Astrocyte (in vitro differentiated cells and primary cell): ENCODE results near the gene ASPRV1. TPM values are rescaled to one million over a fixed set of nuclear protein-coding genes. Genes with fewer than 3 reads are reported as not detected.

Source experiments
- DNase-seq: peaks from one replicate; pipeline ENCODE4 v3.0.0-alpha.2; 2010; ENCODE audit warnings: low read depth
- FAIRE-seq: peaks from 2 replicates; lab custom pipeline; 2011; peaks lifted over from hg19 to GRCh38; lab: Jason Lieb, UNC
- H2AFZ ChIP-seq: 2 replicates; pipeline ENCODE4 v1.6.0; 2012; ENCODE audit warnings: low read depth, low read length, inconsistent platforms
- H3K27ac ChIP-seq: 2 replicates; pipeline ENCODE4 v1.5.1; 2011; ENCODE audit warnings: low read depth, low read length, inconsistent platforms
- H3K27me3 ChIP-seq: 2 replicates; pipeline ENCODE4 v1.6.0; 2011; ENCODE audit warnings: low read length, inconsistent platforms; ENCODE audit not compliant: insufficient read depth
- H3K36me3 ChIP-seq: 2 replicates; pipeline ENCODE4 v1.5.1; 2011; ENCODE audit warnings: low read length, inconsistent platforms; ENCODE audit not compliant: insufficient read depth
- H3K4me1 ChIP-seq: 2 replicates; pipeline ENCODE4 v1.5.1; 2011; ENCODE audit warnings: low read length, inconsistent platforms; ENCODE audit not compliant: insufficient read depth
- H3K4me2 ChIP-seq: 2 replicates; pipeline ENCODE4 v1.6.0; 2012; ENCODE audit warnings: low read length, inconsistent platforms
- H3K4me3 ChIP-seq: 2 replicates; pipeline ENCODE4 v1.5.1; 2011; ENCODE audit warnings: low read depth, mild to moderate bottlenecking, low read length, inconsistent platforms; ENCODE audit not compliant: insufficient read depth
- H3K79me2 ChIP-seq: 2 replicates; pipeline ENCODE4 v1.6.0; 2012; ENCODE audit warnings: mild to moderate bottlenecking, low read length, inconsistent platforms; ENCODE audit not compliant: insufficient read depth
- H3K9ac ChIP-seq: 2 replicates; pipeline ENCODE4 v1.6.0; 2012; ENCODE audit warnings: mild to moderate bottlenecking, low read length, inconsistent platforms
- H3K9me3 ChIP-seq: 2 replicates; pipeline ENCODE4 v1.5.1; 2012; ENCODE audit warnings: low read depth, mild to moderate bottlenecking, low read length, inconsistent platforms; ENCODE audit not compliant: insufficient read depth
- H4K20me1 ChIP-seq: 2 replicates; pipeline ENCODE4 v1.6.0; 2012; ENCODE audit warnings: low read length, inconsistent platforms; ENCODE audit not compliant: insufficient read depth
- H3K27ac Mint-ChIP-seq: one replicate; pipeline ENCODE4 v1.8.0; 2021; ENCODE audit warnings: mild to moderate bottlenecking, mixed read lengths; ENCODE audit not compliant: unreplicated experiment
- H3K27me3 Mint-ChIP-seq: one replicate; pipeline ENCODE4 v1.8.0; 2021; ENCODE audit warnings: low read depth, mixed read lengths; ENCODE audit not compliant: unreplicated experiment
- H3K36me3 Mint-ChIP-seq: one replicate; pipeline ENCODE4 v1.8.0; 2021; ENCODE audit warnings: low read depth, mixed read lengths; ENCODE audit not compliant: unreplicated experiment
- H3K4me1 Mint-ChIP-seq: one replicate; pipeline ENCODE4 v1.8.0; 2021; ENCODE audit warnings: low read depth, mixed read lengths; ENCODE audit not compliant: unreplicated experiment
- H3K4me3 Mint-ChIP-seq: one replicate; pipeline ENCODE4 v1.8.0; 2021; ENCODE audit warnings: mild to moderate bottlenecking, moderate library complexity, mixed read lengths; ENCODE audit not compliant: unreplicated experiment
- H3K9me3 Mint-ChIP-seq: one replicate; pipeline ENCODE4 v1.8.0; 2021; ENCODE audit warnings: mild to moderate bottlenecking, mixed read lengths; ENCODE audit not compliant: unreplicated experiment
- EZH2 ChIP-seq: IDR thresholded peaks from 2 replicates; pipeline ENCODE4 v1.6.1; 2012; ENCODE audit warnings: mild to moderate bottlenecking, low read length, inconsistent platforms; ENCODE audit not compliant: insufficient read depth
- total RNA-seq: library from RNA; stranded (reverse); gene quantifications from 2 replicates; pipeline ENCODE4 v1.2.1, GENCODE V29; 2021
- TF ChIP-seq, protein P1 (sequence below): IDR thresholded peaks from 2 replicates; pipeline ENCODE4 v1.5.1; 2011; ENCODE audit warnings: low read depth, mild to moderate bottlenecking, inconsistent platforms, low read length, moderate library complexity; ENCODE audit not compliant: insufficient read depth

ASPRV1 gene
- total RNA-seq, 1 donor from 2014 or later = 0.23 TPM

DNA sequence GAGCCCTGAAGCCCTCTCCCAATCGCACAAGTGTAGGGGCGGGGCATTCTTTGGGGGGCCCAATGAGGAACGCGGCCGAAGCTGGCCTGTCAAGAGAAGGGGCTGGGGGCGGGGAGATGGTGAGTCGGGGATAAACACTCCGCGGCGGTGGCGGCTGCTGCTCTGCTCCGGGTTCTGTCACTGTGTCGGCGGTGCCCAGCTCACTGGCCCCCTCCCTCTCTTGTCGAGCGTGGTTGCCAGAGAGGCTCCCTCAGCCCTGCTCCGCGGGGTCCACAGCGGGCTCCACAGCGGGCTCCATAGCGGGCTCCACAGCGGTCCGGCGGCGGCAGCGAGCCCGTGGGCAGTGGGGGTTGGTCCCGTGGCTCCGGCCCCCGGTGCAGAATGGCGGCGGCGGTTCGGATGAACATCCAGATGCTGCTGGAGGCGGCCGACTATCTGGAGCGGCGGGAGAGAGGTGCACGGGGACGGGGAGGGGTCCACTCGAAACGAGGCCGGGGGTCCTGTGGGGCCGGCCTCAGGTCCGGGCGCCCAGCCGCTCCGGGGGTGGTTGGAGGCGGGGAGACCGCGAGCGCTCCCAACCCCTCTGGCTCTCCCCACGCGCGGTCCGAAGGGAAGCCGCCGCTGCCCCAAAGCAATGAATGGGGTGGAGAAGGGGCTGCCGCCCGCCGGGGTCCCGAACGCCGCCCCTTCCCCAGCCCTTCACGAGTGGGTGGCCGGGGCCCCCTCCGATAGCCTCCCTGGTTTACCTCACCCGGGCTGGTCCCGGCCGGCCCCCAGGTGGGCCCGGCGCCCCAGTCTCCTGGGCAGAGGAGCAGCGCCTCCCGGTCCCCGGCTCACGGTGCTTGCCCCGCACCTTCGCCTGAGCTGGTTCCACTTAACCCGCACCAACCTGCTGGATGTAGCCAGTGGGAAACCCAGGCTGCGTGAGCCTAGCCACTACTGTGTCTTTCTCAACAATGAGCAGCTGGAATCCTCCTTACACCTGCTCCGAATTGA, 46.2 kb downstream of the ASPRV1 start, which contains the start of gene MXD1:
Gene MXD1, plus strand, starts transcription at position 160 of the 996 bp plus-strand sequence. Its CDS starts 222 bp downstream, at position 382.
- TF ChIP-seq, protein P1, sequence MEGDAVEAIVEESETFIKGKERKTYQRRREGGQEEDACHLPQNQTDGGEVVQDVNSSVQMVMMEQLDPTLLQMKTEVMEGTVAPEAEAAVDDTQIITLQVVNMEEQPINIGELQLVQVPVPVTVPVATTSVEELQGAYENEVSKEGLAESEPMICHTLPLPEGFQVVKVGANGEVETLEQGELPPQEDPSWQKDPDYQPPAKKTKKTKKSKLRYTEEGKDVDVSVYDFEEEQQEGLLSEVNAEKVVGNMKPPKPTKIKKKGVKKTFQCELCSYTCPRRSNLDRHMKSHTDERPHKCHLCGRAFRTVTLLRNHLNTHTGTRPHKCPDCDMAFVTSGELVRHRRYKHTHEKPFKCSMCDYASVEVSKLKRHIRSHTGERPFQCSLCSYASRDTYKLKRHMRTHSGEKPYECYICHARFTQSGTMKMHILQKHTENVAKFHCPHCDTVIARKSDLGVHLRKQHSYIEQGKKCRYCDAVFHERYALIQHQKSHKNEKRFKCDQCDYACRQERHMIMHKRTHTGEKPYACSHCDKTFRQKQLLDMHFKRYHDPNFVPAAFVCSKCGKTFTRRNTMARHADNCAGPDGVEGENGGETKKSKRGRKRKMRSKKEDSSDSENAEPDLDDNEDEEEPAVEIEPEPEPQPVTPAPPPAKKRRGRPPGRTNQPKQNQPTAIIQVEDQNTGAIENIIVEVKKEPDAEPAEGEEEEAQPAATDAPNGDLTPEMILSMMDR = no peak
- no peak for TF ChIP-seq EZH2
- H3K9me3 ChIP-seq = no peaks in the 10 kb centered on the region
- peak within 1 kb of the TSS; percentile 73 for H3K4me3 ChIP-seq
- Mint-ChIP-seq H3K27me3 (no peaks in the 10 kb centered on the region), H3K36me3 (no peaks in the 10 kb centered on the region), H3K9me3 (no peaks in the 10 kb centered on the region), H3K4me1 (peaks cover 23% of the 10 kb centered on the region), H3K27ac (peak within 1 kb of the TSS; percentile 97), H3K4me3 (peak within 1 kb of the TSS; percentile 88)
- H3K9ac ChIP-seq = peak within 1 kb of the TSS; percentile 91
- no peaks in the 10 kb centered on the region for H3K27me3 ChIP-seq
- H2AFZ ChIP-seq = peak within 1 kb of the TSS; percentile 41
- FAIRE-seq = no peak
- H3K4me2 ChIP-seq = peak within 1 kb of the TSS; percentile 91
- H3K79me2 ChIP-seq = peaks cover 31% of the 10 kb centered on the region
- H3K36me3 ChIP-seq = no peaks in the 10 kb centered on the region
- peak within 1 kb of the TSS; percentile 90 for H3K27ac ChIP-seq
- peaks cover 19% of the 10 kb centered on the region for H3K4me1 ChIP-seq
- no peaks in the 10 kb centered on the region for H4K20me1 ChIP-seq
- DNase-seq = no peak

DNA sequence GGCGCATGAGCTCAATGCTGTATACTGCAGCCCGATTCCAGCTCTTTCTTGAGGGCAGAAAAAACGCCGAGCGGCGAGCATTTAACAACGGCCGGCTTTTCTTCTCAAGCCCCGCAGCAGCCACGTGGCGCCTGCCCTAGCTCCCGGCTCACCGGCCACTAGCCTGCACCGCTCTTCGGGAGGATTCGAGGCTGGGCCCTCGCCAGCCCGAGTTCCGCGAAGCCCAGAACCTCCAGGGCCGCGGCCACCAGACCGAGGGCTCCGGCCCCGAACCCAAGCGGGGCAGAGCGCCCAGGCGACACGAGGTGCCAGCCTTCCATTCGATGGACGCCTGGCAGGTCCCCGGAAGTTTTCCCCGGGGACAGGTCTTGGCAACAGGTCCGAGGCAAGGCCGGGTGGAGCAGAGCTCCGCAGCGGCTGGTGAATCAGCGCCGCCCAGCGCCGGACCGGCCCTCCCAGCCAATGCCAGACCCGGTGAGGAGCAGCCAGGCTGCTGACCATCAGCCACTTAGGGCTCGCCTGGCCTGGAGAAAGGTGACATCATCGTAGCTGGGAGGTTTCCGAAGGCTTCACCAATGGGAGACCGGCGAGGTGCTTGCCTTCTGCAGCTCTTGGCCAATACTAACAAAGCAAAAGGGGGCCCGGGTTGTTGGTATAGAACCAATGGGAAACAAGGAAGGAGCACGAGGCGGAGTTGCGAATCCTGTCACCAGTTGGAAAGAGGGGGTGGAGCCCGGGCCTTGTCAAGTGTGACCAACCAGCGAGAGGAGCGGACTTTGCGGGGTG, 47.1 kb downstream of the ASPRV1 start:
- Histone ChIP-seq H3K9me3 (no peaks in the 10 kb centered on the region), H3K4me3 (peak overlapping the region; percentile 71), H3K9ac (peak overlapping the region; percentile 91), H3K4me2 (peak overlapping the region; percentile 86), H3K27ac (peak overlapping the region; percentile 90), H3K79me2 (peaks cover 31% of the 10 kb centered on the region), H4K20me1 (no peaks in the 10 kb centered on the region), H3K36me3 (no peaks in the 10 kb centered on the region), H3K27me3 (no peaks in the 10 kb centered on the region), H3K4me1 (peaks cover 19% of the 10 kb centered on the region), H2AFZ (peak overlapping the region; percentile 41)
- Mint-ChIP-seq H3K27me3 (no peaks in the 10 kb centered on the region), H3K27ac (peak overlapping the region; percentile 97), H3K4me1 (peaks cover 23% of the 10 kb centered on the region), H3K4me3 (peak overlapping the region; percentile 85), H3K36me3 (no peaks in the 10 kb centered on the region), H3K9me3 (no peaks in the 10 kb centered on the region)
- DNase-seq (peak; percentile 100), FAIRE-seq (peak; percentile 75)
- peak; percentile 64 for TF ChIP-seq EZH2
- TF ChIP-seq, protein P1 = no peak
